Muscle layer of colon (tissue), 2 donors: ENCODE measurements around the gene NEK10.

Experiments
- H3K27ac ChIP-seq: one replicate; pipeline ENCODE4 v1.7.0; 2013; ENCODE audit warnings: low read depth, mild to moderate bottlenecking, low read length, moderate library complexity
- H3K27me3 ChIP-seq, 2 donors: one replicate each; pipeline ENCODE4 v1.7.0; 2013; ENCODE audit warnings: low read length in 2 of 2, mild to moderate bottlenecking in 2 of 2; ENCODE audit not compliant: insufficient read depth in 2 of 2, control insufficient read depth in 1 of 2
- H3K36me3 ChIP-seq: one replicate; pipeline ENCODE4 v1.7.0; 2013; ENCODE audit warnings: mild to moderate bottlenecking, low read length; ENCODE audit not compliant: insufficient read depth
- H3K4me1 ChIP-seq: one replicate; pipeline ENCODE4 v1.7.0; 2013; ENCODE audit warnings: mild to moderate bottlenecking, low read length; ENCODE audit not compliant: insufficient read depth
- H3K4me3 ChIP-seq, 2 donors: one replicate each; pipeline ENCODE4 v1.7.0; 2013; ENCODE audit warnings: low read length in 2 of 2, low read depth in 1 of 2, mild to moderate bottlenecking in 1 of 2, moderate library complexity in 1 of 2
- H3K9ac ChIP-seq: one replicate; pipeline ENCODE4 v1.7.0; 2013; ENCODE audit warnings: low read length
- H3K9me3 ChIP-seq: one replicate; pipeline ENCODE4 v1.7.0; 2013; ENCODE audit warnings: mild to moderate bottlenecking, low read length
- donor health status: abdominal sarcoma.
- donor health status: Adenocarcinoma of cecum.

NEK10 gene

GRCh38 chr3:27275441-27275990 lies 93.7 kb downstream of the NEK10 start:
- Histone ChIP-seq H3K9ac (no peak overlapping the region), H3K36me3 (no peaks in the 10 kb centered on the region), H3K27ac (no peak overlapping the region), H3K27me3 (no peaks in the 10 kb centered on the region), H3K4me3 (no peak overlapping the region), H3K9me3 (no peaks in the 10 kb centered on the region), H3K4me1 (no peaks in the 10 kb centered on the region)

GRCh38 chr3:27271890-27272289 lies 97.3 kb downstream of the NEK10 start:
- Histone ChIP-seq H3K9ac (no peak overlapping the region), H3K27ac (no peak overlapping the region)

GRCh38 chr3:27254896-27255295 lies 114.3 kb downstream of the NEK10 start:
- H3K4me3 ChIP-seq, result no peak overlapping the region

More at GRCh38 chr3:27271890-27272289, 97.3 kb downstream of the NEK10 start:
- H3K4me1 ChIP-seq, result no peaks in the 10 kb centered on the region
- no peaks in the 10 kb centered on the region for H3K36me3 ChIP-seq
- no peak overlapping the region for H3K4me3 ChIP-seq
- H3K27me3 ChIP-seq, result no peaks in the 10 kb centered on the region
- H3K9me3 ChIP-seq, result no peaks in the 10 kb centered on the region

GRCh38 chr3:27253831-27254230 lies 115.4 kb downstream of the NEK10 start:
- Histone ChIP-seq H3K9me3 (no peaks in the 10 kb centered on the region), H3K4me1 (no peaks in the 10 kb centered on the region), H3K9ac (no peak overlapping the region), H3K36me3 (no peaks in the 10 kb centered on the region), H3K27ac (no peak overlapping the region), H3K27me3 (no peaks in the 10 kb centered on the region), H3K4me3 (no peak overlapping the region)

More at GRCh38 chr3:27254896-27255295, 114.3 kb downstream of the NEK10 start:
- H3K27ac ChIP-seq, result no peak overlapping the region
- H3K36me3 ChIP-seq, result no peaks in the 10 kb centered on the region
- H3K9me3 ChIP-seq, result no peaks in the 10 kb centered on the region
- no peaks in the 10 kb centered on the region for H3K4me1 ChIP-seq
- H3K9ac ChIP-seq, result no peak overlapping the region
- H3K27me3 ChIP-seq, result no peaks in the 10 kb centered on the region

GRCh38 chr3:27253391-27253790 lies 115.8 kb downstream of the NEK10 start:
- H3K36me3 ChIP-seq, result no peaks in the 10 kb centered on the region
- no peaks in the 10 kb centered on the region for H3K9me3 ChIP-seq
- no peaks in the 10 kb centered on the region for H3K4me1 ChIP-seq
- no peak overlapping the region for H3K4me3 ChIP-seq
- no peak overlapping the region for H3K9ac ChIP-seq
- no peaks in the 10 kb centered on the region for H3K27me3 ChIP-seq
- no peak overlapping the region for H3K27ac ChIP-seq

- H3K4me3 ChIP-seq, result no peak overlapping the region
- H3K9me3 ChIP-seq, result no peaks in the 10 kb centered on the region
- H3K4me1 ChIP-seq, result no peaks in the 10 kb centered on the region
- no peaks in the 10 kb centered on the region for H3K27me3 ChIP-seq
- H3K27ac ChIP-seq, result no peak overlapping the region
- no peaks in the 10 kb centered on the region for H3K36me3 ChIP-seq
- H3K9ac ChIP-seq, result no peak overlapping the region
Measured at GRCh38 chr3:27252646-27253045, 116.5 kb downstream of the NEK10 start.

- H3K9me3 ChIP-seq, result no peaks in the 10 kb centered on the region
- no peak overlapping the region for H3K9ac ChIP-seq
- H3K4me1 ChIP-seq, result no peaks in the 10 kb centered on the region
- no peak overlapping the region for H3K4me3 ChIP-seq
- no peaks in the 10 kb centered on the region for H3K27me3 ChIP-seq
- H3K27ac ChIP-seq, result no peak overlapping the region
- H3K36me3 ChIP-seq, result no peaks in the 10 kb centered on the region
Measured at GRCh38 chr3:27244374-27244773, 124.8 kb downstream of the NEK10 start.

GRCh38 chr3:27239951-27240350 lies 129.2 kb downstream of the NEK10 start:
- Histone ChIP-seq H3K9me3 (no peaks in the 10 kb centered on the region), H3K27ac (no peak overlapping the region)

GRCh38 chr3:27228805-27229204 lies 140.4 kb downstream of the NEK10 start:
- H3K36me3 ChIP-seq, result no peaks in the 10 kb centered on the region
- H3K9me3 ChIP-seq, result peaks cover under 1% of the 10 kb centered on the region
- no peaks in the 10 kb centered on the region for H3K4me1 ChIP-seq
- no peak overlapping the region for H3K9ac ChIP-seq
- no peaks in the 10 kb centered on the region for H3K27me3 ChIP-seq
- no peak overlapping the region for H3K4me3 ChIP-seq
- H3K27ac ChIP-seq, result no peak overlapping the region

More at GRCh38 chr3:27239951-27240350, 129.2 kb downstream of the NEK10 start:
- no peak overlapping the region for H3K4me3 ChIP-seq
- no peaks in the 10 kb centered on the region for H3K27me3 ChIP-seq
- no peak overlapping the region for H3K9ac ChIP-seq
- H3K36me3 ChIP-seq, result no peaks in the 10 kb centered on the region
- H3K4me1 ChIP-seq, result no peaks in the 10 kb centered on the region

GRCh38 chr3:27224197-27224596 lies 145.0 kb downstream of the NEK10 start:
- no peaks in the 10 kb centered on the region for H3K27me3 ChIP-seq
- no peaks in the 10 kb centered on the region for H3K9me3 ChIP-seq
- H3K27ac ChIP-seq, result no peak overlapping the region
- H3K36me3 ChIP-seq, result no peaks in the 10 kb centered on the region
- H3K4me1 ChIP-seq, result no peaks in the 10 kb centered on the region
- H3K9ac ChIP-seq, result no peak overlapping the region
- no peak overlapping the region for H3K4me3 ChIP-seq

- Histone ChIP-seq H3K4me3 (no peak overlapping the region), H3K4me1 (no peaks in the 10 kb centered on the region), H3K36me3 (no peaks in the 10 kb centered on the region), H3K27me3 (no peaks in the 10 kb centered on the region), H3K27ac (no peak overlapping the region), H3K9ac (no peak overlapping the region), H3K9me3 (no peaks in the 10 kb centered on the region)
Measured at GRCh38 chr3:27221264-27221932, 147.8 kb downstream of the NEK10 start.

- Histone ChIP-seq H3K27ac (no peak overlapping the region), H3K9me3 (no peaks in the 10 kb centered on the region)
Measured at GRCh38 chr3:27220166-27220565, 149.0 kb downstream of the NEK10 start.

More at GRCh38 chr3:27220166-27220565, 149.0 kb downstream of the NEK10 start:
- no peaks in the 10 kb centered on the region for H3K36me3 ChIP-seq
- H3K4me3 ChIP-seq, result no peak overlapping the region
- H3K27me3 ChIP-seq, result no peaks in the 10 kb centered on the region
- H3K9ac ChIP-seq, result no peak overlapping the region
- H3K4me1 ChIP-seq, result no peaks in the 10 kb centered on the region
